HG03520 (cell line): ENCODE data around the gene HEXIM1.
"Not testable (repeated sequence)": the region's sequence is repeated elsewhere in the genome, so short reads cannot be mapped to it uniquely, and the experiment has no call there.

ENCODE experiments used
- ATAC-seq: cut with Tn5 transposase; IDR thresholded peaks from one replicate; pipeline ENCODE4 v1.9.1; 2021; ENCODE audit warnings: mild to moderate bottlenecking, moderate library complexity; ENCODE audit not compliant: unreplicated experiment

Gene HEXIM1

GRCh38 chr17:45112559-45113423, 35.5 kb upstream of the HEXIM1 start:
- ATAC-seq = no peak

- no peak for ATAC-seq
Observed at GRCh38 chr17:45113424-45113754, 34.9 kb upstream of the HEXIM1 start.

GRCh38 chr17:45114117-45114932, 34.0 kb upstream of the HEXIM1 start:
- ATAC-seq = no peak

GRCh38 chr17:45115015-45115625, 33.2 kb upstream of the HEXIM1 start:
- no peak for ATAC-seq

GRCh38 chr17:45115871-45116270, 32.4 kb upstream of the HEXIM1 start:
- ATAC-seq = no peak

- no peak for ATAC-seq
Observed at GRCh38 chr17:45116434-45117016, 31.8 kb upstream of the HEXIM1 start.

- ATAC-seq = no peak
Observed at GRCh38 chr17:45117334-45117733, 30.9 kb upstream of the HEXIM1 start.

GRCh38 chr17:45117848-45118646, 30.2 kb upstream of the HEXIM1 start:
- no peak for ATAC-seq

GRCh38 chr17:45118691-45119090, 29.6 kb upstream of the HEXIM1 start:
- ATAC-seq = no peak

- no peak for ATAC-seq
Observed at GRCh38 chr17:45119964-45120363, 28.3 kb upstream of the HEXIM1 start.

- no peak for ATAC-seq
Observed at GRCh38 chr17:45120558-45120957, 27.7 kb upstream of the HEXIM1 start.

- no peak for ATAC-seq
Observed at GRCh38 chr17:45121055-45121454, 27.2 kb upstream of the HEXIM1 start.

- no peak for ATAC-seq
Observed at GRCh38 chr17:45123076-45123770, 25.1 kb upstream of the HEXIM1 start.

GRCh38 chr17:45123930-45124796, 24.1 kb upstream of the HEXIM1 start:
- ATAC-seq = no peak

- ATAC-seq = not testable (repeated sequence)
Observed at GRCh38 chr17:45124797-45125122, 23.5 kb upstream of the HEXIM1 start.

- ATAC-seq = no peak
Observed at GRCh38 chr17:45125509-45125908, 22.8 kb upstream of the HEXIM1 start.

GRCh38 chr17:45127207-45127547, 21.1 kb upstream of the HEXIM1 start:
- ATAC-seq = no peak

GRCh38 chr17:45127548-45128300, 20.6 kb upstream of the HEXIM1 start:
- no peak for ATAC-seq

- no peak for ATAC-seq
Observed at GRCh38 chr17:45128331-45128730, 19.9 kb upstream of the HEXIM1 start.
